ENCODE results near the gene ACTR3C.
"Not testable (repeated sequence)": the region's sequence is repeated elsewhere in the genome, so short reads cannot be mapped to it uniquely, and the experiment has no call there.

DNA sequence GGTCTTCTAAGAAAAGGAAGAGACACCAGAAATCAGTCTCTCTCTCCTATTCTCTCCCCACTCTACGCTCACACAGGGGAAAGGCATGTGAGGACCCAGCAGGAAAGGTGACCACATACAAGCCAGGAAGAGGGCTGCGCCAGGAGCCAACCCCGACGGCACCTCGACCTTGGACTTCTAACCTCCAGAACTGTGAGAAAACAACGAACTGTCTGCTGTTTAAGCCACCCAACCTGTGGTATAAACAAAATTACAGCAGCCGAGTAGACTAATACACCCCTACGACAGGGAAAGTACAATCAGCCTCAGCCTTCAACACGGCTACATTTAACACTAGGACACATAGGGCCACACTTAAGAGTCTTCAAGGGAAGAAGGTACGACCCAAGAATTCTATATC lies 26.5 kb downstream of the ACTR3C start:
- not testable (repeated sequence) for TF ChIP-seq POLR2AphosphoS5 (IDR thresholded peaks at IDR 0.05; ENCODE audit: low read depth, low read length); EZH2phosphoT487 (IDR thresholded peaks at IDR 0.05; ENCODE audit: borderline replicate concordance, low read depth)
